GM21515 (cell line): Measurements from ENCODE around the gene MRGPRX2.

Experiments
- ATAC-seq: cut with Tn5 transposase; IDR thresholded peaks from one replicate; pipeline ENCODE4 v1.9.1; 2021; ENCODE audit not compliant: unreplicated experiment

The MRGPRX2 gene

GRCh38 chr11:19060629-19061028 lies at the start of gene MRGPRX2:
Gene MRGPRX2, minus strand, starts transcription at chr11:19060717. Its CDS starts 4,315 bp downstream, at chr11:19056402.
- no peak for ATAC-seq

GRCh38 chr11:19110295-19110694 lies 49.8 kb upstream of the MRGPRX2 start:
- ATAC-seq = no peak

DNA sequence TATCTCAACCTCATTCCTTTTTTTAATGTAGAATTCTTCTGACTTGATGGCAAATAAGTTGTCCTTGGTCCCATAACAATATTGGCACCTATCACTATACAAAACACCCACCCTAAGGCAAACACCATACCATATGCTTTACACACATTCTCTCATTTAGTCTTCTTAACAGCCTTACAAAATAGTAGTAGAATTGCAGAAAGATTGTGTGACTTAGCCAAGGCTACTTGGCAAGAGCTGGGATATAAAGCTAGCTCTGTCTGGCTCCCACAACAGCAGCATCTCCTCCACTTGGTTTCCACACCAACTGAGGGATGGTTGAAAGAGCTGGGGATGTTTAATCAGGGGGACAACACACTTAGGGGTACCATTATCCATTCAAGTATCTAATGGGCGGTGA lies 46.6 kb upstream of the MRGPRX2 start:
- ATAC-seq = no peak

GRCh38 chr11:19105011-19105410 lies 44.5 kb upstream of the MRGPRX2 start:
- ATAC-seq = no peak

DNA sequence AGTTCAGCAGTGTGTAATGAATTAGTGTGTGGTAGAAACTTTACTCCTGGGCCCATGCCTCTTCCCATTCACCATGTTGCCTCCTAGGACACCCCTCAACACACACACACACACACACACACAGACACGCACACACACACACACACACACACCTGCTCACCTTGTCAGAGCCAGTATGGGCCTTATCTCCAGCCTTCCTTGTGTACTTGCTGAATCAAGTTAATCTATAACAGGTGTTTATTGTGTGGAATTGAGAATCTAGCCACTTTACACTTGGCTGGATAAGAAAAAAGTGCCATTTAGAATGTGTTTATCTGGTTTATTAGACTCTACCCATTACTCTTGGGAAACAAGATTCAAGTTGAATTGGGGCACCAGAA lies 42.0 kb upstream of the MRGPRX2 start:
- no peak for ATAC-seq

- no peak for ATAC-seq
These were observed 41.4 kb upstream of the MRGPRX2 start for GRCh38 chr11:19101796-19102520.

GRCh38 chr11:19100885-19101284 lies 40.4 kb upstream of the MRGPRX2 start:
- ATAC-seq = no peak

DNA sequence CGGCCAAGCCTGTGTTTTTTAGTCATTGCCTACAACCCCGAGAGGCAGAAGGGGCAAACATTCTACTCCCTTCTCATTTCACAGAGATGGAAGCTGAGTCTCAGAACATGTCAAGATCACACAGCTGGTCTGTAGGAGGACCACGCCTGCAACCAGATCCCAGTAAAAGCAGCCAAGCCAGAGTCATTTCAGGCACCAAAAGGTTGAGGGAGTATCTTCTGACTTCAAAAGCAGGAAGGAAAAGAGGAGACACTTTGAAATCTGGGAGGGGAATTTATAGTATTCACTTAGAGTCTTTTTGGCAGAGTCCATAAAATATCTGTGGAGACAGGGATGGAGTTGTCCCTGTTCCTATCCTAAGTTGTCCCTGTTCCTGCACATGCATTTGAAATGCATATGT lies 38.6 kb upstream of the MRGPRX2 start:
- no peak for ATAC-seq

- no peak for ATAC-seq
These were observed 34.3 kb upstream of the MRGPRX2 start for GRCh38 chr11:19094859-19095258.

- ATAC-seq = no peak
These were observed 33.5 kb upstream of the MRGPRX2 start for GRCh38 chr11:19093976-19094375.

GRCh38 chr11:19092850-19093249 lies 32.3 kb upstream of the MRGPRX2 start:
- ATAC-seq = no peak

DNA sequence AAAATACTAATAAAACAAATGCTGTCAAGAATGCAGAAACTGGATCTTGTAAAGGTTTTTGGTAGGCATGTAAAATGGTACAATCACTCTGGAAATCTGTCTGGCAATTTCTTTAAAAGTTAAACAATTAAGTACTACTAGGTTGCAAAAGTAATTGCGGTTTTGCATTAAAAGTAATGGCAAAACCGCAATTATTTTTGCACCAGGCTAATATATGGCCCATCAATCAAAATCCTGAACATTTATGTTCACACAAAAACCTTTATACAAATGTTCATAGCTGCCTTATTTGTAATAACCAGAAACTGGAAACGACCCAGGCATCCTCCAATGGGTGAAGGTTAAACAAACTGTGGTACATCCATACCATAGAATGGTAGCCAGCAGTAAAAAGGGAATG lies 31.8 kb upstream of the MRGPRX2 start:
- no peak for ATAC-seq

- no peak for ATAC-seq
These were observed 30.8 kb upstream of the MRGPRX2 start for GRCh38 chr11:19091366-19091765.

DNA sequence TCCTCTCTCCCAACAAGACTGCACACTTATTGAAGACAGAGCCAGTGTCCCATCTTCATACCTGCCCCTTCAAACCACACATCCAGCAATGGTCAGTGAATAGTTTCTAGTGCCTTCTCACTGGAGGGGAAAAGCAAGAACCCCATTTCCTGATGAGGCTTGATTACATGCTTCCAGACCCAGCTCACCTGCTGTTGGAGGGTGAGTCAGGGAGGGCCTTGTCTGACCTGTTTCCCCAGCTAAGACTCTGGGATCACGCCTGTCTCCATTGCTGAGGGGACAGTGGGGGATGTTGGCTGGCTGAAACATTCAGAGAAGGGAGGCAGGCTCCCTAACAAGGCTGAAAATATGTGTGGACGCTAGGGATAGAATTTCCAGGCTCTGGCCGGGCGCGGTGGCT lies 28.9 kb upstream of the MRGPRX2 start:
- ATAC-seq = no peak

DNA sequence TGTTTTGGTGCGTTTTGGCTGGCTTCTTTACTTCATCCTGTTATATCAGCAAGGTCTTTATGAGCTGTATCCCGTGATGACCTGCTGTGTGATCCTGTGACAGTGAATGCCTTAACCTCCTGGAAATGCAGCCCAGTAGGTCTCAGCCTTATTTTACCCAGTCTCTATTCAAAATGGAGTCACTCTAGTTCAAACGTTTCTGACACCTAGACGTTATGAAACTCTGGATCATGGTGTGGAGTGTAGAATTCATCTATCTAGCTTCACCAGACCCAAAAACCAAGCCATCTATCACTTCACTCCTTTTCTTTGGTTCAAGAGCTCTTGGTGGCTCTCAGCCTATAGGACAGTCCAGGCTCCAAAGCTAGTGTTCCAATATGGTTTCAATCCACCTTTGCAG lies 28.3 kb upstream of the MRGPRX2 start:
- no peak for ATAC-seq

GRCh38 chr11:19087658-19088057 lies 27.1 kb upstream of the MRGPRX2 start:
- no peak for ATAC-seq

DNA sequence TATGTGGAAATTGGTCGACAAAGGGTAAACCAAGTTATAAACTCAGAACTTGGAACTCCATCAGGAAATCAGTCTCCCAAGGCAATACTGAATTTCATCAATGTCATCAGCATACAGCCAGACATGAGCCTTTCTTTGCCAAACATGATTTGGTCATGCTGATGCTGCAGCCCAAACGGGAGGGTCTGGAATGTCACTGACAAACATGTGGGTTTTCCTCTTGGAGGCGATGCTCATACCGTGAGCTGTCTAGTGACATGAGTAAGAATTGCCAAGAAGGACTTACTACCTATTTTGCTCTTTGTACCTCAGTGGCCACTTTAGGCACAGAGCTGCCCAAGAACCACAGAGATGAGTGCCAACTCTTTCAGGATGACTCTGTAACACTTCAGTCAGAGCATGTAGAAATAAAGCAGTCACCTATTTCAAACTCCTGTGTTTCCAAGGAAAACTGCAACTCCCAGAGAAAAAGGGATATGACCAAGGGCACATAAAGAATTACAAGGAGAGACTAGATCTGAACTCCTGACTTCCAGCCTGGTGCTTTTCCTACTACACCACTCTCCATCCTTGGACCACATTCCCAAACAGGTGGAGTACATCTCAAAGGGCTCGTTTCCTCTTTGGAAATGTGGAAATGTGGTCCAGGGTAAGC lies 24.3 kb upstream of the MRGPRX2 start:
- ATAC-seq = no peak

DNA sequence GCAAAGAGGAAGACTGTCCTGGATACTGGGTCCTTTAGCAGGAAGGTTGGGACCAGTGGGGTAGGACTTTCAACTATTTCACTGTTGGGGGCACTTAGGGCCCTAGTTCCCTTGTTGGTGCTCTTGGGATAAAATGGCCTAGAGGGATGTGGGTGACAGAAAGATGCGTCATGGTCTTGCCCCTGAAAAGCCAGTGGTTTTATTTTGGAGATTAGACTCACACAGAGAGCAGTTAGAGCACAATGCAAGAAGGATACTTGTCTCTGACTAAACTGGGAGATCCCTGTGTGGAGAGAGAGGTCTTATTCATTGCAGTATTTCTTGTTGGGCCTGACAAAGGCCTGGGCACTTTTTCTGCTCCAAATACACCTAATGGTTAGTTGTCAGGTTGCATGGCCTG lies 22.6 kb upstream of the MRGPRX2 start:
- no peak for ATAC-seq

- ATAC-seq = no peak
These were observed 20.1 kb upstream of the MRGPRX2 start for GRCh38 chr11:19080579-19080993.

- no peak for ATAC-seq
These were observed 19.3 kb upstream of the MRGPRX2 start for GRCh38 chr11:19079643-19080440.

GRCh38 chr11:19077965-19078364 lies 17.4 kb upstream of the MRGPRX2 start:
- no peak for ATAC-seq
